H1 (cell line): ENCODE measurements around the gene TXNIP. TPM values are rescaled to one million over a fixed set of nuclear protein-coding genes. Genes with fewer than 3 reads are reported as not detected.
A peak's percentile ranks its signal among the peaks of the same experiment; 100 is the strongest.

Source experiments
- BACH1 ChIP-seq: IDR thresholded peaks from 2 replicates; pipeline ENCODE4 v1.6.1; 2012; ENCODE audit warnings: low read length, improper control_type of control experiment
- BCL11A ChIP-seq, 2 experiments: IDR thresholded peaks; one replicate each; pipeline ENCODE4 v1.6.1; 2011; ENCODE audit warnings: low read depth in 2 of 2, low read length in 2 of 2, mild to moderate bottlenecking in 2 of 2
- CREB1 ChIP-seq: IDR thresholded peaks from 2 replicates; pipeline ENCODE4 v1.6.1; 2012; ENCODE audit warnings: inconsistent platforms
- CTBP2 ChIP-seq: IDR thresholded peaks from 2 replicates; pipeline ENCODE4 v1.7.0; 2011; ENCODE audit warnings: borderline replicate concordance, mild to moderate bottlenecking, moderate library complexity, mixed read lengths, low read length; ENCODE audit not compliant: insufficient read depth, insufficient read length
- EZH2 ChIP-seq: fragments of 200-600 bp; sonication (generic); IDR thresholded peaks from 2 replicates; pipeline ENCODE4 v1.7.1; 2012; ENCODE audit warnings: low read depth, mild to moderate bottlenecking, moderate library complexity, low read length, inconsistent platforms; ENCODE audit not compliant: severe bottlenecking
- HDAC2 ChIP-seq, 2 experiments: fragments of 300-600 bp in 1 of 2; sonication (generic) in 1 of 2; IDR thresholded peaks; 2 replicates each; pipeline ENCODE4 v1.6.1; 2011 to 2012; ENCODE audit warnings: low read depth in 2 of 2, low read length in 2 of 2, mild to moderate bottlenecking in 2 of 2, moderate library complexity in 2 of 2, borderline replicate concordance in 1 of 2, inconsistent platforms in 1 of 2
- KDM1A ChIP-seq: fragments of 200-600, 300-600 bp; sonication (generic); IDR thresholded peaks from 2 replicates; pipeline ENCODE4 v1.7.1; 2016; ENCODE audit warnings: mild to moderate bottlenecking, low read length, borderline replicate concordance
- KDM4A ChIP-seq: IDR thresholded peaks from one replicate; pipeline ENCODE4 v1.7.1; 2012; ENCODE audit warnings: low read depth, mild to moderate bottlenecking, moderate library complexity, low read length, inconsistent platforms; ENCODE audit not compliant: severe bottlenecking
- KDM5A ChIP-seq: fragments of 200-600 bp; IDR thresholded peaks from 2 replicates; pipeline ENCODE4 v1.7.1; 2012; ENCODE audit warnings: mild to moderate bottlenecking, low read length, inconsistent platforms, mixed read lengths
- POLR2A ChIP-seq, 2 experiments: IDR thresholded peaks; 1 replicate in 1 of 2; 2 replicates in 1 of 2; pipeline ENCODE4 v1.6.1; 2011; ENCODE audit warnings: low read depth in 2 of 2, low read length in 2 of 2, mild to moderate bottlenecking in 2 of 2; ENCODE audit errors: control extremely low read depth in 1 of 2
- RXRA ChIP-seq: IDR thresholded peaks from 2 replicates; pipeline ENCODE4 v1.6.1; 2011; ENCODE audit warnings: low read depth, mild to moderate bottlenecking, low read length, moderate library complexity; ENCODE audit not compliant: insufficient read depth
- SIN3A ChIP-seq, 2 experiments: IDR thresholded peaks in 1 of 2; conservative IDR thresholded peaks in 1 of 2; 2 replicates each; pipeline ENCODE4 v1.6.1; 2011 to 2012; ENCODE audit warnings: low read length in 2 of 2, improper control_type of control experiment in 1 of 2, low read depth in 1 of 2, mild to moderate bottlenecking in 1 of 2
- SP1 ChIP-seq: IDR thresholded peaks from 2 replicates; pipeline ENCODE4 v1.6.1; 2011; ENCODE audit warnings: low read depth, low read length
- SP4 ChIP-seq: IDR thresholded peaks from 2 replicates; pipeline ENCODE4 v1.6.1; 2012; ENCODE audit warnings: low read length, inconsistent platforms
- SUZ12 ChIP-seq: fragments of 200-600 bp; sonication (generic); IDR thresholded peaks from 2 replicates; pipeline ENCODE4 v1.6.1; 2012; ENCODE audit warnings: mild to moderate bottlenecking, inconsistent platforms, low read length, moderate library complexity, mixed read lengths
- TCF12 ChIP-seq: IDR thresholded peaks from 2 replicates; pipeline ENCODE4 v1.6.1; 2011; ENCODE audit warnings: low read depth, mild to moderate bottlenecking, low read length
- TEAD4 ChIP-seq: IDR thresholded peaks from 2 replicates; pipeline ENCODE4 v1.6.1; 2012; ENCODE audit warnings: low read depth, low read length, inconsistent platforms, mixed read lengths
- polyA plus RNA-seq, 7 experiments: library from polyadenylated mRNA; depleted of rRNA in 3 of 7; stranded (reverse) in 5 of 7; unstranded in 2 of 7; fragments of >200 nt in 5 of 7; fragments of 200-250 nt in 2 of 7; gene quantifications; 1 replicate in 5 of 7; 2 replicates in 1 of 7; 4 replicates in 1 of 7; pipeline versions ENCODE4 v1.2.1 to v1.2.3, GENCODE V29; 2011 to 2013; ENCODE audit warnings: missing spikeins in 2 of 7, mixed read lengths in 2 of 7
- total RNA-seq: library from RNA; stranded (reverse); fragmentation: NEBNext Ultra II Directional; extraction: Animal tissue kit (Norgen Biotek cat#: 25700); gene quantifications from 2 replicates; pipeline ENCODE4 v1.2.1, GENCODE V29; 2021

The TXNIP gene
- total and polyA plus RNA-seq, 2 of the 8 experiments (the other 6 are each of a cell fraction or from before 2014, with no cell fraction given): 12.3 to 56.8 TPM

DNA sequence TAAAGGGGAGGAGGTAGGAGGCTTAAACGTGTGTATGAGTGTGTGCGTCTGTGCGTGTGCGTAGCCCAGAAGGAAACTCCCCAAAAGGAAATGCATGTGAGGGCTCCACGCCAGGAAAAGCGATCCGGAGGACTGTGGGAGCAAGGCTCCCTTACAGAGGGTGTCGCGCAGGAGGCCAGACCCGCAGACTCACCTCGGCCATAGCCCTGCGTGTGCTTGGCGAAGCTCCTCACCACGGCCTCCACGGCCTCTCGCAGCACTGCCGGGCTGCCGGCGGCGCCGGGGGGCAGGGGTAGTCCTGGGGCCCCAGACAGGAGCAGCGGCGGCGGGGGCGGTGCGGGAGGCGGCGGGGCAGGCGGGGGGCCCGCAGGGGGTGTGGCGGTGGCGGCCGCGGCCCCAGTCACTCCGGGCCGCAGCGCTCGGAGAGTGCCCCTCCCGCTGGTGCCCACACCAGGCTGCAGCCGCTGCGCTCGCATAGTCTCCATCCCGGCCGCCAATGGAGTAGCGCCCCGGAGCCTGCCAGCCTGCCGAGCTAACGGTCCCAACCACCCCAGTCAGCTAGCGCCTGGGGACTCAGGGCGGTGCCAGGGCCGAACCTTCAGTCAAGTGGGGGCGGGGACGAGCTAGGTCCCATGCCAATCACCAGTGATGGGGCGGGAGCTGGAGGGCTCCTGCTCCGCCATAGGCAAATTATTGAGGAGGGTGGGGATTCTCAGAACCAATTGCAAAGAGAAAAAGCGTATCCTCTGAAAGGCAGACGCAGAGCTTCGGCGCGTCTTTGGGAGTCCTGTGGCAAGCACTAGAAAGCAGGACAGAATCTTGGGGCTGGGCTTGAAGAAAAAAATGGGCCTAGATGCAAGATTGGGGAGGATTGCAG lies 38.7 kb downstream of the TXNIP start, which contains the start of gene LIX1L (continued):
- TF ChIP-seq HDAC2 (IDR thresholded peaks at IDR 0.05; ENCODE audit: borderline replicate concordance in 1 of 2, low read depth in 2 of 2, low read length in 2 of 2) (peak; percentile 88 to 94), SIN3A (conservative IDR thresholded peaks at IDR 0.05 in 1 of 2, IDR thresholded peaks at IDR 0.05 in 1 of 2; ENCODE audit: low read depth in 1 of 2, low read length in 2 of 2) (0 out of 4 replicates have a peak, but pooled peaks of 1 of the 2 experiments have one; percentile 45), EZH2 (no peak), TEAD4 (no peak), TCF12 (peak; percentile 66; the same call in 1 of the 2 replicates), POLR2A (IDR thresholded peaks at IDR 0.05; ENCODE audit: control extremely low read depth in 1 of 2, low read depth in 2 of 2, low read length in 2 of 2) (no peak), SP4 (0 out of 2 replicates have a peak, but pooled peaks have one; percentile 53), SUZ12 (peak; percentile 33; the same call in 1 of the 2 replicates), CREB1 (no peak), BACH1 (no peak), SP1 (peak; percentile 87), BCL11A (IDR thresholded peaks at IDR 0.05; ENCODE audit: low read depth in 2 of 2, low read length in 2 of 2) (no peak), CTBP2 (peak; percentile 39), KDM1A (peak; percentile 95), KDM4A (peak; percentile 54), KDM5A (no peak), RXRA (no peak)
